A549 treated with AZD2906 at 1 μM for 4 hours (cell line): ENCODE measurements around the gene PAK4. TPM values are rescaled to one million over a fixed set of nuclear protein-coding genes. Genes with fewer than 3 reads are reported as not detected.

Experiments used
- total RNA-seq: library from RNA; stranded (reverse); fragments of 200-300 nt; extraction: Qiagen RNA extraction; gene quantifications from 5 replicates; pipeline ENCODE4 v1.2.3, GENCODE V29; 2022

The PAK4 gene
- 94.0 to 118 TPM (median 111 TPM) in 5 replicates for total RNA-seq

GRCh38 chr19:39125554-39126311 is at the start of gene PAK4:
Gene PAK4 (plus strand): TSS chr19:39125786. CDS start chr19:39169554, 43,768 bp downstream.

GRCh38 chr19:39083983-39084731 is 41.4 kb upstream of the PAK4 start, which contains the start of gene ACP7:
Gene ACP7 (plus strand): TSS chr19:39084368. CDS start chr19:39085270, 902 bp downstream.

GRCh38 chr19:39196860-39197562 is 71.4 kb downstream of the PAK4 start, which contains the start of gene NCCRP1:
Gene NCCRP1 (plus strand): TSS chr19:39196964. CDS start chr19:39196983, 19 bp downstream.

GRCh38 chr19:39203372-39204341 is 78.1 kb downstream of the PAK4 start, which contains the start of gene SYCN:
Gene SYCN (minus strand): TSS chr19:39204263. CDS start chr19:39204254, 9 bp downstream.

Other genes with a start within 250 kb of the PAK4 start
- 2.0 to 3.0 TPM (median 2.4 TPM) in 5 replicates for gene RINL, start 247.5 kb upstream of the PAK4 start, total RNA-seq
- 33.4 to 38.5 TPM (median 38.1 TPM) in 5 replicates for gene SIRT2, start 226.2 kb upstream of the PAK4 start, total RNA-seq
- gene NFKBIB, start 225.8 kb upstream of the PAK4 start, total RNA-seq: 63.7 to 125 TPM (median 100 TPM) in 5 replicates
- gene CCER2, start 213.6 kb upstream of the PAK4 start, total RNA-seq: 0.18 to 1.1 TPM (median 0.62 TPM) in 5 replicates
- gene SARS2, start 195.0 kb upstream of the PAK4 start, total RNA-seq: 53.0 to 57.1 TPM (median 54.5 TPM) in 5 replicates
- 199 to 310 TPM (median 275 TPM) in 5 replicates for gene MRPS12, start 194.8 kb upstream of the PAK4 start, total RNA-seq
- 62.2 to 79.7 TPM (median 78.0 TPM) in 5 replicates for gene FBXO17, start 150.0 kb upstream of the PAK4 start, total RNA-seq
- gene FBXO27, start 93.2 kb upstream of the PAK4 start, total RNA-seq: 2.8 to 5.9 TPM (median 4.2 TPM) in 5 replicates
- gene ACP7, start 41.4 kb upstream of the PAK4 start, total RNA-seq: 0.05 to 0.10 TPM (median 0.05 TPM) in 4 of 5 replicates, not detected in the other
- gene NCCRP1, start 71.2 kb downstream of the PAK4 start, total RNA-seq: 1.0 to 2.0 TPM (median 1.4 TPM) in 5 replicates
- not detected in 5 replicates for gene SYCN, start 78.5 kb downstream of the PAK4 start, total RNA-seq
- not detected in 5 replicates for gene IFNL3, start 119.2 kb downstream of the PAK4 start, total RNA-seq
- not detected in 5 replicates for gene IFNL4, start 123.1 kb downstream of the PAK4 start, total RNA-seq
- not detected in 5 replicates for gene IFNL2, start 142.6 kb downstream of the PAK4 start, total RNA-seq
- 0.11 TPM in 1 of 5 replicates, not detected in the others for gene IFNL1, start 170.6 kb downstream of the PAK4 start, total RNA-seq
- 7.1 to 10.3 TPM (median 9.5 TPM) in 5 replicates for gene LRFN1, start 195.1 kb downstream of the PAK4 start, total RNA-seq
- gene GMFG, start 210.3 kb downstream of the PAK4 start, total RNA-seq: 0.27 to 0.55 TPM (median 0.44 TPM) in 5 replicates
- 118 to 175 TPM (median 163 TPM) in 5 replicates for gene SAMD4B, start 216.6 kb downstream of the PAK4 start, total RNA-seq